Astrocyte of the spinal cord (primary cell): ENCODE results near the gene MEGF6.

Experiments used
- DNase-seq: peaks from one replicate; pipeline ENCODE4 v3.0.0; 2011; ENCODE audit warnings: low read depth, low spot score
- H3K4me3 ChIP-seq: 2 replicates; pipeline ENCODE4 v1.5.1; 2011; ENCODE audit warnings: low read depth, mild to moderate bottlenecking, low read length, moderate library complexity
- CTCF ChIP-seq: IDR thresholded peaks from 2 replicates; pipeline ENCODE4 v1.5.1; 2012; ENCODE audit warnings: low read depth, mild to moderate bottlenecking, low read length, inconsistent platforms
- in situ Hi-C: cut with HindIII; loops from 2 replicates; pipeline ENCODE4 v1.10.0; 2017; ENCODE audit warnings: low sequenced_read_pairs

Gene MEGF6

GRCh38 chr1:3475839-3476573 lies 135.3 kb downstream of the MEGF6 start:
- H3K4me3 ChIP-seq = no peak overlapping the region
- in situ Hi-C loops = no loop called here
- no peak for TF ChIP-seq CTCF
- DNase-seq = no peak

- in situ Hi-C loops = no loop called here
- TF ChIP-seq CTCF = no peak
- no peak for DNase-seq
- no peak overlapping the region for H3K4me3 ChIP-seq
These were observed 136.9 kb downstream of the MEGF6 start for GRCh38 chr1:3474421-3474820.

GRCh38 chr1:3474016-3474415 lies 137.3 kb downstream of the MEGF6 start:
- TF ChIP-seq CTCF = no peak
- in situ Hi-C loops = no loop called here

GRCh38 chr1:3473381-3473844 lies 137.9 kb downstream of the MEGF6 start:
- in situ Hi-C loops = no loop called here
- no peak overlapping the region for H3K4me3 ChIP-seq
- no peak for TF ChIP-seq CTCF

More at GRCh38 chr1:3474016-3474415, 137.3 kb downstream of the MEGF6 start:
- H3K4me3 ChIP-seq = no peak overlapping the region
- no peak for DNase-seq

GRCh38 chr1:3472906-3473305 lies 138.4 kb downstream of the MEGF6 start:
- H3K4me3 ChIP-seq = no peak overlapping the region
- DNase-seq = no peak
- no peak for TF ChIP-seq CTCF
- in situ Hi-C loops = no loop called here

More at GRCh38 chr1:3473381-3473844, 137.9 kb downstream of the MEGF6 start:
- DNase-seq = peak; percentile 92

- no peak for DNase-seq
- H3K4me3 ChIP-seq = no peak overlapping the region
- in situ Hi-C loops = no loop called here
- TF ChIP-seq CTCF = no peak
These were observed 139.0 kb downstream of the MEGF6 start for GRCh38 chr1:3472088-3472850.
